Raji (cell line): Measurements from ENCODE around the gene HDAC3.
A peak's percentile ranks its signal among the peaks of the same experiment; 100 is the strongest.

Experiments
- POLR2A ChIP-seq: IDR thresholded peaks from 2 replicates; pipeline ENCODE4 v1.6.1; 2011; ENCODE audit warnings: low read depth, low read length, control low read depth; ENCODE audit not compliant: insufficient read depth

The HDAC3 gene

DNA sequence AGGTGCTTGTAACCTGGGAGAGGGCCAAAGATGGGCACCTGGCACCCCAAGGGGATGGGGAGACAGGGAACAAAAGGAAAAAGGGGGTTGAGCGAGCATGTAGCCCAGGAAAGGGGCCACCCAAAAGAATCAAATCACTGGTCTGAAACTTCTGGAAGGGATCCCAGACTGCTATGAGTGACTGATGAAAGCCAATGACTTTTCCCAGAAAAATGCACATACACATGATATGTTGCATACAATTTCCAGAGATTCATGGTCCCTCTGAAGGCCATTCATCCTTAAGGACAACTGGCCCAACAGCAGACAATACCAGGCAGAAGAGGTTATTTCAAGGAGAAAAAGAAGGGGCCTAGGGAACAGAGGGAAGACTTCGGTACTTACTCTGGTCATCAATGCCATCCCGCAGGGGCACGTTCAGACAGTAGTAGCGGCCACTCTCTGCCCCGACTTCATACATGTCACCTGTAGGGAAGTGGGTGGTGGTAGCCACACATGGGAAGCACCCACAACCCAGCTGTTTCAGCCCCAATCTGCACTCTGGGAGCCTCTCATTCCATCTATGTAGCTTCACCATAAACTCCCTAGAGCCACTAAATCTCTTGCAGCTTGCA is 8.4 kb downstream of the HDAC3 start:
- TF ChIP-seq POLR2A = no peak

DNA sequence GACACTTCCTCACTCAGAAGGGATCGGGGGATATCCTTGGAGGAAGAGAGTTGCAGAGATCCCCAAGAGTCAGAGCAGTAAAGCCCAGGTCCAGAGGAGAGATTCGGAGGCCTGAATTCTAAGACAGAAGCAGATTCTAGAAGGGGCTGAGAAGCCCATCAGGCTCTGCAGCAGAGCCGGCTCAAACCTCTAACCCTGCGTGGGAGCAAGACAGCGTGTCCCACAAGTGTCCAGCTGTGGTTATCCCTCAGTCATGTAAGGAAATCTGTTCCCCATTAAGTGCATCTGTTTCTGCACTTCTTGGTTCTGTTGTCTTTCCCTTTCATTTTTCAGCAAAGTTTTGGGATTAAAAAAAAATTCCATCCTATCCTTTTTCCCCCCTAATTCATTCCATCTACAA is 13.0 kb downstream of the HDAC3 start:
- TF ChIP-seq POLR2A = no peak

DNA sequence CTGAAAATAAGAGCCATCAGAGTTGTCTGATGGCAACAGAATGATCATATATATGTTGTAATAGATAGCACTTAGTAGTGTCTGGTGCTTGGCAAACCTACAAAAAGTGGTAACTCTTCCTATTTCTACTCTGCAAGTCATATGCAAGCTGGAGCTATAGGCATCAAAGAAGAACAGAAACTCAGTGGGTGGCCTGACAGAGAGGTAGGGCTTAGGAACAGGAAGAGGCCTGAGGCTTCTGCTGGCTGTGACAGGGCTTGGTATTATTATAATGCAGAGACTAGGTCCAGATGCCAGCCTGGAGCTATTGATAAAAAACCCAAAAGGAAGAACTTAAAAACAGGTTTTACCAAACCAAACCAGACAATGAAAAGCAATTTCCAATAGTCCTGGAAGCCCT is 13.5 kb downstream of the HDAC3 start:
- TF ChIP-seq POLR2A = no peak

DNA sequence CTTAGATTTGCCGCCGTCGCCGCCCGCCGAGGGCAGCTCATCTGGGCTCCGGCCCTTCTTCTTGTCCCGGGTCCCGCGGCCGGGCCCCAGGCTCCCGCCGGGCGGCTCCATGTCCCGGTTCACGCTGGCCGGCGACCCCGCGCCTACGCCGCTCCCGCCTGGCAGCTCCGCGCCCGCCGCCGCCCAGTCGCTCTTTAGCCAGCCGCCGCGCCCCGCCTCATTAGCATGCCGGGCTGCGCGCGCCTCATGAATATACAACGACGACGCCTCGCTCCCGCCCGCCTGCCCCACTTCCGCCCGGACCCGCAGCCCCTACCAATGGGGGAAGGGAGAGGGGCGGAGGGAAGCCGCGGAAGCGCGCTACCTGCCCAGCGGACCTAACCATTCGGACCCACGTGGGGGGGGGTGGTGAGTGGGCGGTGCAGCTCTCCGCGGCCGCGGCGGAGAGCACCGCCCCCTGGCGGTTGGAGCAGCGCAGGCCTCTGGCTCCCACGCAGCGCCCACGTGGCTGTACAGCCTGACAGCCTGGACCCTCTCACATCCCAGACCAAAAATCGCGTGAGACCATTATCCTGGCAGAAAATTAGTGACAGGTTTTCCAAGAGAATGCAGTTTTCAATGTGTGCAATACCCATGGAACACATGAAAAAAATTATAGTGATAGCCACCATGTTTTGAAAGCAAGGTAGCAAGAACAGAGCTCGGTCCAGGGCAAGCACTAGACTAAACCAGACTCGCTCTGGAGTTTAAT is 17.7 kb downstream of the HDAC3 start, which contains the start of gene DIAPH1:
Gene DIAPH1 (minus strand): TSS at position 197 of the 751 bp plus-strand sequence. CDS start 86 bp downstream, at position 111.
- TF ChIP-seq POLR2A = peak; percentile 64

DNA sequence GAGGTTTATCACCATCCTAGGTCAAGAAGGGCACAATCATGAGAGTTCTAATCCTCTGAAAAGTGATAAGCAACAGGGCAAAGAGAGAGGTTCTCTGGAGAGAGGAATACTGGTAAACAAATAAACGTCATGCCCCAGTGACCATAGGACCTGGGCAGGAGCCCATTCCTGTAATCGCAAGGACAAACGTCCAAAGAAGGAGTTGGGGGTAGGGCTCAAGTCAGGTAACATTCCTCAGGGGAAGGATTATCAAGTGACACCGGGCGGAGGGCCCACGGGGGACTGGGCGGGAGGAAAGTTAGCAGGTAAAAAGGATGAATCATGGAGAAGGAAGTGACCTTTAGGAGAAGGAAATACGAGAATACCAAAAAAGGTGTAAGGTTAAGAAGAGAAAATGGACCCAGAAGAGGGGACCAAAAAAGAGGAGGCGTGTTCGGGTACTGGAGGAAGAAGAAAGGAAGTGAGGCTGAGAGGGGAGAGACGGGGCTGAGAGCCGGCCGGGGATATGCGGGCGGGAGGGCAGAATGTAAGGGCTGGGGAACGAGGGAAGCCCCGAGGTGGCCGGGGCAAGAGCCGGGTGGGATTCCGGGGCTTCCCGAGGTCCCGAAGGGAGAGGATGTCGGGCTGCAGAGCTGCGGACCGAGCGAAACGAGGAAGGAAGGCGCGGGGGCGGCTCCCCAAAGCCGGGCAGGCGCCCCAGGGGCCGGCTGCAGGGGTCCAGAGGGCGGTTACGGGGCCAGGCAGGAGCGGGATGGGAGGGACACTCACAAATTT is 18.4 kb downstream of the HDAC3 start:
- no peak; the same call in 1 of the 2 replicates for TF ChIP-seq POLR2A

DNA sequence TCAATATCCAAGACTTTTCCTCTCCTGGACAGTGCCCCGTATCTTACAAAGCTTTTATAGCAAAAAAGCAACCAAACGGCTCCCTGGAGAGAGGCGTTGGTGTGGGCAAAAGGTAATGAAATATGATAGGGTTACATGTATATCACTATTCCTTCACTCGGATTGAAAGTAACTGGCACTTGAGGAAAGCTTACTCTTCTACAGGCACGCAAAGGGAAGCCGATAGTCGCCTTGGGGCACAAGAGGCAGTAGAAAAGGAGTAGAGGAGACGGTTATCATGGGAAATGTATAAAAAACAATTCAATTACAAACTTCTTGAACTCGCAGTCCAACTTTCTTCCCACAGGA is 19.0 kb downstream of the HDAC3 start:
- no peak for TF ChIP-seq POLR2A

DNA sequence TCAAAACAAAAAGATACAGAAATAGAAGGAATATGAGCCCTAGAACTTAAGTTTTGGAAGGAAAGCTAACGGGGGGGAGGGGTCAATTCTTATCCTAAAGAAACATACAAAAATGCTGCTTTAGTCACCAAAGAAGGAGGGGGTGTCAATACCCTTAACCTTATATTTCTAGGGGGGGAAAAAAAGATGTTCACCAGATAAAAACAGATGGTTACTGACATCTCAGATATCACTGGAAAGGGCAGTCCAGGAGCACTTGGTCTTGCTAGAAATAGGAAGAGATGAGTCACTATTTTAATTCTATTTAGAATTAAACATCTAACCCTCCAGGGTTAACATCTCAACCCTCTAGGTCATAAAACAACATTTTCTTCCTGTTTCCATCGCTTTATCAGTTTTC is 19.5 kb downstream of the HDAC3 start:
- no peak for TF ChIP-seq POLR2A

DNA sequence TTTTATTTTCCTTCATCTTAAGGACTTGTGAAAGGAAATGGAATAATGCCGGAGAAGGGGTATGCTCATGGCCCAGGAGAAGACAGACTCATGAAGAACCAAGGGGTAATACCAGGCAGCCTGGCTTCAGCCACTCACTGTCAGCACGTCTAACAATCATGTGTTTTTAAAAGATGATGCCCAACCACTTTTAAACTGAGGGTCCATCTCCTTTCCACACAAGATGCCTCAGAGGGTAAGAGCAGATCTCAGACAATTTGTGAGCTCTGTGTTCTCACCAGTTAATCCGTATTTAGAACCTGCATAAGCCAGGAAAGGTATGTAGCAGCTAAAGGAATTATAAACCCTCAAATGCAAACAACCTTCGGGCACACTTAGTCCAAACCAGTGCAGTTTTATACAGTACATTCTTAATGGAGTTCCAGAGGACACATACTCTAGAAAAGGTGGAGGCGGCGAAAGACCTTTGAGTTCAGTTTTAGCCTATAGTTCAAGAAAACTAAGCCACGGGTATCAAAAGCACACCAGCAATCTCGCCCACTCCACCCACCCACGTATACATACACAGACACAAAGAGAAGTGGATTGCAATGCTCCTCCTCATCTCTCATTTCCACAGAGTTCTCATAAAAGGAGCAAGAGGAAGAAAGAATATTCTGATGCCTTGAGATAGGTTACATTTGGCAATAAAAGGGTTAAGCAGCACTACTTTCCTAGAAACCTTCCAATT is 20.5 kb downstream of the HDAC3 start:
- TF ChIP-seq POLR2A = no peak

DNA sequence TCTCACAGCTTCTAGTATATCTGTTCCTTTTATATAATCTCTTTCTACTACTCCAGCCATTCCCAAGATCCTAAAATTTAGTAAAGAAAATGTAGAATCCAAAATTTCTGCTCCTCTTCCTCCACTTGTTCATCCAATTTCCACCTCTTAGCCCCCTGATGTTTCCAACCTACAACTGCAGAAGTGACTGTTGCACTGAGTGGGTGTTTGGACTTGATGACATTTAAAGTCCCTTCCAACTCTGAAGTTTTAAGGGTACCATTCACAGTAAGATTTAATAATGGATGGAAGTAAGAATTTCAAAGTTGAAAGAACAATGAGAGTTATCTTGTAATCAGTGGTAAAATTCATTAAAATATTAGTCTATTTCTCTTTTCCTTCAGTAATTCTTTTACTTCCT is 23.3 kb downstream of the HDAC3 start:
- no peak for TF ChIP-seq POLR2A

DNA sequence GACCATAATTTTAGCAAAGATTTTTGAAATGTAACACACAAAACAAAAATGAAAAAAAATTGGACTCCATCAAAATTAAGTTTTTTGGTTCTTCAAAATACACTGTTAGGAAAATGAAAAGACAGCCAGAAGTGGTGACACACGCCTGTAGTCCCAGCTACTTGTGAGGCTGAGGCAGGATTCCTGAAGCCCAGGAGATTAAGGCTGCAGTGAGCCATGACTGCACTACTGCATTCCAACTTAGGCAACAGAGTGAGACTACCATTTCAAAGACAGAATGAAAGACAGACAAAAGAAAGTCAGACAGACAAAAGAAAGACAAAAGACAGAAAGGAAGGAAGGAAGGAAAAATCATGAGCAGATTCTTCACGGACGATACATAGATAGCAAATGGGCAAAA is 25.4 kb downstream of the HDAC3 start:
- TF ChIP-seq POLR2A = no peak

DNA sequence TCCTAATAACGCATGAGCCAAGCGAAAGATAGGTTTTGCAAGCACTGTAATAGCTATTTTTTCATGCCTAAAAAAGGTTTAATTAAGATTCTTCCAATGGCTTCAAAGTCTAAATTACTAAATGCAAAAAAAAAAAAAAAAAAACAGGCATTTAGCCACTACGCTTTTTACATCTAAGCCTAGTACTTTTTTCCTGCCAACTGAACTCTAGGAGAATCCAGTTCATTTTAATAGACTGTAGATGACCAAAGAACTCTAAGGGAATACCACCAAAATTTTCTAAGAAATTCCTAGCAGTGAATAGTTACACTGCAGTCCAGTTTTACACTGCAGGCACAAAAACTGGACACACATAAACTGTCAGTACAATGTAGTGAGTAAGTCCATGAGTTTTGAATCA is 27.6 kb downstream of the HDAC3 start:
- no peak for TF ChIP-seq POLR2A

DNA sequence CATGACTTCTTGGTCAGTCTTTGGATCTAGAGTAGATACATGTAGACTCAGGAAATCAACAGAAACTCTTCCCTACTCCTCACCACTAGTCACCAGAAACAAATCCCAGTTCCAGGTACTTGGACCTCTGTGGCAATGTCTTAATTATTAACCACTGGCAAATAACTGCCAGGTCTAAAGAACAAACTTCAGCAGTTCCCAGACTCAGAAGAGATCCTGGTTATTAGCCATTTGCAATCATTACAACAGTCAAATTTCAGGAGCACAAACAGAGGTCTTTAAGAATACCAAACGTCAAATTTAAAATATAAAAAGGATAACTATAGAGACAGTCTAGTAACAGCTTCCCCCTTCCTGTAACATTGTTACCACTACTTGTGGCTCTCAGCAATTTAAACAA is 28.1 kb downstream of the HDAC3 start:
- TF ChIP-seq POLR2A = no peak

DNA sequence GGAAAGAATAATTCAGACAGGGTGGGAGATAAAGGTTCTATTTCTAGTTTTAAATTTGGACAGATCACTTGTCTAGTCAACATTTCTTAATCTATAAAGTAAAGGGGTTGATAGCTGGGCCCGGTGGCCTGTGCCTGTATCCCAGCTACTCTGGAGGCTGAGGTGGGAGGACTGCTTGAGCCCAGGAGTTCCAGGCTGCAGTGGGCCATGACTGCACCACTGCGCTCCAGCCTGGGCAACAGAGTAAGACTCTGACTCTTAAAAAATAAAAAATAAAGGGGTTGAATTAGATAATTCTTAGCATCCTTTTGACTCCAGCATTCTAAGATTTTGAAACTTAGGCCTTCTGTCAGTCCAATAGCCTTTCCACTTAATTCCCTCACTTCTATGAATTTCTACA is 28.6 kb downstream of the HDAC3 start:
- no peak for TF ChIP-seq POLR2A

DNA sequence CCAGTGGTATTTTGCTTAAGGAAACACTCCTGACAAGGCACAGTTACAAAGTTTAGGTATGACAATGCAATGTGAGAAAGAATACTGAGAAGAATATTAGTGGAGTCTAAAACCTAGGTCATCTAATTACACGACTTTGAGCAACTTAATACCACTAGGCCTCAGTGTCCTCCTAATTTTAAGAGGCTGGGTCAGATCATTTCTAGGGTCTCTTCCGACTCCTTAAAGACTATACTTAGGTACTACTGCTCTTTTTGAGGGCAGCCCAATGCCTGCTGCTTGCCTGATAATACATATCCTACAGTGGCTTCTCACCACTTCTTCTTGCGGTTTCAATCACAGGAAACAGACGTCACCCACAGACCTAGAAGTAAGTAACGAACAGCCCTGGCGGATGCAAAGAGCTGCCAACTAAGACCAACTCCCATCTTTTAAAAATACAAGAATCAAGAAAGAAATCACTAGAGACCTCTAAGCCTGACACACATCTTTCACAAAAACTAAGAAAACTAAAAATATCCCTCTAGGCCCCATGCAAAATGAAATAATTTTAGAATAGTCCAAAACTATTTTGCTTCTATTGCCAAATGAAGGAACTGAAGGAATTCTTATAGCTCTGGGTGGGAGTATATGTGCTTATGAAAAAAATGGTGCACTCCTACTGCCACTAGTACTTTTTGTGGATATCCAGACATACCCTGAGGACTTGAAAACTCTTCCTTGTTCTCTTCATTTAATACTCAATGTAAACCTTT is 30.9 kb downstream of the HDAC3 start:
- TF ChIP-seq POLR2A = no peak

DNA sequence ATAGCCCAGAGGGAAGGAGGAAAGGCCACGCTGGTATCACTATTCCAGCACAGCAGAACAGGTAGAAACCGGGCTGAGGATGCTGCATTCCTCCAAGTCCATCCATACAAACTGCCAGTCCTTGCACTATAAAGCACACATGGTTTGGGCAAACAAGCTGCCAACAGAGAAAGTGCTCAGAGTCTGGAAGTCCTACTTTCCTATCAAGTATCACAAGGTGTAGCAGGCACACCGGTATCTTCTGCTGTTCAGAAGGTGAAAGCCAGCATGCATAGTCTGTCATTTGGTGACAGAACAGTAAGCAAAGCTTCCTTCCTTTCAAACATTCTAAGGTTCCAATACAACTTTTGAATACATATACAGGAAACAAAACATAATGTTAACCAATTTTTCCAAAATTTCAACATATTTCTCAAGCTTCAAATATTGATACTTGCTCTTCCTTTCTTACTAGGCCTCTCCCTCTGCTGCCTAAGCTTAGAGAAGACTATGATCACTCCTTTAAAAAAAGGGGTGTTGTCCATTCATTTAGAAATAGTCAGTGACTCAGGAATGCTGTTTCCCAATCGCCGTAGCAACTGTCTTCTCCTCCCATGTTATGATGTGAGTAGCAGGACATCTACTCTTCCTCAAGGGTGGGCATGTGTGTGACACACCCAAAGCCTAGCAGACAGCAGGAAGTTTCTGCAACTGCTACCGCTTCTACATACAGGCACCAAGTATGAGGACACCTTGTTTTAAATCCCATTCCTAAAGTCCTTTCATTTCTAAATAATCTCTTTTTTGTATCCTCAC is 32.5 kb downstream of the HDAC3 start:
- TF ChIP-seq POLR2A = no peak

DNA sequence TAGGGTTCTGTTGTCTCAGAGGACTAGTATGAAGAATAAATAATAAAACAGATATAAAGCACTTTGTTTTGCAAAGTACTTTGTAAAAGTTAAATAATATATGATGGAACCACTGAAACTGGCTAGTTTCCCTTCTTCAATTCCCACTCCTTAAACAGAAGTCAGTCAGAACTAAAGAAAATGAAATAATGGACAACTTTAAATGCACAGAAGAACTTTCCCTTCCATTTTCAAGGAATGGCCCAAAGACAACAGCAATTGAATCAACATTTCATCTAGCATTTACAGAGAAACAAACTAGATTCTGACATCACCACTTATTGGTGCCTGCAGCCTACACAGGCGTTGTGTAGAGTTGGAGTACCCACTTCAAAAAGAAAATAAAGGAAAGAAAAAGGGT is 34.0 kb downstream of the HDAC3 start:
- no peak for TF ChIP-seq POLR2A
